Stimulated activated CD4-positive, alpha-beta T cell treated with anti-CD3 and anti-CD28 coated beads, TNF-alpha, amount 100 ng/mL, for 48 hours (primary cell): ENCODE measurements around the gene FGF5.
A peak's percentile ranks its signal among the peaks of the same experiment; 100 is the strongest.
"Not testable (repeated sequence)": the region's sequence is repeated elsewhere in the genome, so short reads cannot be mapped to it uniquely, and the experiment has no call there.

Experiments
- DNase-seq, 3 donors: peaks; one replicate each; pipeline ENCODE4 v3.0.0-alpha.2; 2020; ENCODE audit warnings: low read depth in 3 of 3

The FGF5 gene

GRCh38 chr4:80266253-80266901, at the start of gene FGF5:
Gene FGF5 (plus strand): TSS chr4:80266664. CDS start chr4:80266825, 161 bp downstream.
- DNase-seq: peak in 2 of 3 donors; percentile 4 to 10

- no peak for DNase-seq
These were observed 47.0 kb upstream of the FGF5 start for GRCh38 chr4:80219301-80220025.

GRCh38 chr4:80220711-80221110, 45.8 kb upstream of the FGF5 start:
- DNase-seq: no peak

GRCh38 chr4:80221161-80221560, 45.3 kb upstream of the FGF5 start:
- no peak for DNase-seq

- no peak for DNase-seq
These were observed 40.9 kb upstream of the FGF5 start for GRCh38 chr4:80225595-80225994.

- no peak for DNase-seq
These were observed 40.4 kb upstream of the FGF5 start for GRCh38 chr4:80226094-80226493.

GRCh38 chr4:80228460-80228859, 38.0 kb upstream of the FGF5 start:
- DNase-seq: no peak

- no peak for DNase-seq
These were observed 37.3 kb upstream of the FGF5 start for GRCh38 chr4:80229128-80229527.

- no peak for DNase-seq
These were observed 36.9 kb upstream of the FGF5 start for GRCh38 chr4:80229590-80229989.

GRCh38 chr4:80231180-80231579, 35.3 kb upstream of the FGF5 start:
- no peak for DNase-seq

GRCh38 chr4:80232707-80233370, 33.6 kb upstream of the FGF5 start:
- no peak for DNase-seq

GRCh38 chr4:80233390-80233789, 33.1 kb upstream of the FGF5 start:
- DNase-seq: no peak

GRCh38 chr4:80235451-80235850, 31.0 kb upstream of the FGF5 start:
- no peak for DNase-seq

GRCh38 chr4:80237992-80238391, 28.5 kb upstream of the FGF5 start:
- no peak for DNase-seq

- DNase-seq: no peak
These were observed 26.8 kb upstream of the FGF5 start for GRCh38 chr4:80239480-80240150.

GRCh38 chr4:80240976-80241375, 25.5 kb upstream of the FGF5 start:
- no peak for DNase-seq

GRCh38 chr4:80243274-80244018, 23.0 kb upstream of the FGF5 start:
- DNase-seq: no peak

GRCh38 chr4:80247484-80247883, 19.0 kb upstream of the FGF5 start:
- DNase-seq: not testable (repeated sequence)

GRCh38 chr4:80249144-80249543, 17.3 kb upstream of the FGF5 start:
- no peak for DNase-seq

- DNase-seq: no peak
These were observed 14.0 kb upstream of the FGF5 start for GRCh38 chr4:80252427-80252826.

GRCh38 chr4:80252953-80253352, 13.5 kb upstream of the FGF5 start:
- DNase-seq: no peak

- no peak for DNase-seq
These were observed 13.0 kb upstream of the FGF5 start for GRCh38 chr4:80253510-80253909.
